Subcutaneous preadipocyte (primary cell): ENCODE results near the gene OPN3. TPM values are rescaled to one million over a fixed set of nuclear protein-coding genes. Genes with fewer than 3 reads are reported as not detected.

ENCODE experiments used
- total RNA-seq: library from RNA; depleted of rRNA; stranded (reverse); fragments of >200 nt; gene quantifications from 2 replicates; pipeline ENCODE4 v1.2.3, GENCODE V29; 2012

The OPN3 gene
- total RNA-seq: 22.4 and 32.1 TPM in 2 replicates

GRCh38 chr1:241640149-241640866 lies at the start of gene OPN3, which contains the start of gene CHML:
Gene OPN3, minus strand, starts transcription at chr1:241640369. Its CDS starts 115 bp downstream, at chr1:241640254.
Gene CHML, minus strand, starts transcription at chr1:241640369. Its CDS starts 4,603 bp downstream, at chr1:241635766.

GRCh38 chr1:241652012-241652411 lies 11.8 kb upstream of the OPN3 start, which contains the start of gene WDR64:
Gene WDR64, plus strand, starts transcription at chr1:241652281. Its CDS starts 204 bp downstream, at chr1:241652485.

Other genes starting within 250 kb of the OPN3 start
- gene FH, start 120.6 kb downstream of the OPN3 start, total RNA-seq: 185 and 200 TPM in 2 replicates
- gene KMO, start 108.0 kb downstream of the OPN3 start, total RNA-seq: under 0.01 TPM in 2 replicates
- gene CHML, start within 50 bp of the OPN3 start, total RNA-seq: 13.2 and 30.7 TPM in 2 replicates
- not detected in 2 replicates for gene WDR64, start 11.9 kb upstream of the OPN3 start, total RNA-seq
- gene EXO1, start 207.8 kb upstream of the OPN3 start, total RNA-seq: 14.7 and 29.5 TPM in 2 replicates